OCI-LY7 (cell line): ENCODE measurements around the gene POLR2E. TPM values are rescaled to one million over a fixed set of nuclear protein-coding genes. Genes with fewer than 3 reads are reported as not detected.
A peak's percentile ranks its signal among the peaks of the same experiment; 100 is the strongest.

ENCODE experiments used
- BruUV-seq: library from RNA; stranded (reverse); fragments of 400-500 nt; replicated peaks from 2 replicates; lab custom pipeline; 2021; lab: Mats Ljungman, UMichigan
- CTCF ChIA-PET: fragments of 300-600 bp; sonication (Branson Sonifier 250); formaldehyde crosslinking; loops from one replicate; lab custom pipeline; 2022; ENCODE audit warnings: antibody characterized with exemption; ENCODE audit not compliant: unreplicated experiment; lab: Charles Lee
- POLR2A ChIA-PET: fragments of 300-600 bp; sonication (Branson Sonifier 250); formaldehyde crosslinking; loops from one replicate; lab custom pipeline; 2022; ENCODE audit warnings: antibody characterized with exemption; lab: Charles Lee
- DNase-seq: peaks from one replicate; pipeline ENCODE4 v3.0.0-alpha.2; 2015; ENCODE audit warnings: low spot score
- H2AFZ ChIP-seq: fragments of 200-600 bp; sonication (generic), shearing (Covaris generic); 2 replicates; pipeline ENCODE4 v1.6.1; 2014; ENCODE audit warnings: mild to moderate bottlenecking, antibody characterized with exemption, low read length, moderate library complexity
- H3K27ac ChIP-seq: fragments of 200-600 bp; sonication (generic); 2 replicates; pipeline ENCODE4 v1.5.1; 2014; ENCODE audit warnings: mixed run types, low read depth, mild to moderate bottlenecking, moderate library complexity, low read length, inconsistent platforms; ENCODE audit not compliant: poor library complexity, severe bottlenecking
- H3K36me3 ChIP-seq: fragments of 200-600 bp; sonication (generic); 2 replicates; pipeline ENCODE4 v1.6.1; 2014; ENCODE audit warnings: mild to moderate bottlenecking, antibody characterized with exemption, low read length, moderate library complexity, mixed read lengths; ENCODE audit not compliant: insufficient read depth
- H3K4me1 ChIP-seq: fragments of 200-600 bp; sonication (generic); 2 replicates; pipeline ENCODE4 v1.5.1; 2014; ENCODE audit warnings: mild to moderate bottlenecking, low read length; ENCODE audit not compliant: insufficient read depth, poor library complexity, severe bottlenecking
- H3K4me2 ChIP-seq: fragments of 200-600 bp; sonication (generic); 2 replicates; pipeline ENCODE4 v1.6.1; 2014; ENCODE audit warnings: mild to moderate bottlenecking, low read length
- H3K4me3 ChIP-seq: fragments of 200-600 bp; sonication (generic); 2 replicates; pipeline ENCODE4 v1.5.1; 2014; ENCODE audit warnings: mild to moderate bottlenecking, low read depth, low read length; ENCODE audit not compliant: poor library complexity, severe bottlenecking
- H3K79me2 ChIP-seq: fragments of 200-600 bp; sonication (generic); 2 replicates; pipeline ENCODE4 v1.6.1; 2016; ENCODE audit warnings: low read depth, mild to moderate bottlenecking, low read length, moderate library complexity, mixed read lengths; ENCODE audit not compliant: insufficient read depth
- H3K9me2 ChIP-seq: fragments of 200-600 bp; sonication (generic); 2 replicates; pipeline ENCODE4 v1.6.1; 2016; ENCODE audit warnings: mild to moderate bottlenecking, low read length, mixed read lengths; ENCODE audit not compliant: insufficient read depth
- H3K9me3 ChIP-seq: fragments of 200-600 bp; sonication (generic); 2 replicates; pipeline ENCODE4 v1.6.1; 2014; ENCODE audit warnings: mild to moderate bottlenecking, mixed run types, low read length, mixed read lengths
- H4K20me1 ChIP-seq: fragments of 200-600 bp; sonication (generic); 2 replicates; pipeline ENCODE4 v1.6.1; 2014; ENCODE audit warnings: mild to moderate bottlenecking, antibody characterized with exemption, low read length, moderate library complexity, mixed read lengths; ENCODE audit not compliant: insufficient read depth
- EZH2phosphoT487 ChIP-seq: fragments of 200-600 bp; sonication (generic); IDR thresholded peaks from 2 replicates; pipeline ENCODE4 v1.6.1; 2018; ENCODE audit warnings: low read depth, borderline replicate concordance, mild to moderate bottlenecking, mixed run types, antibody characterized with exemption, low read length, moderate library complexity, mixed read lengths
- intact Hi-C: fragments of 100-400 bp; cut with micrococcal nuclease; formaldehyde crosslinking; loops from one replicate; pipeline ENCODE4 v1.10.0; 2022; ENCODE audit not compliant: unreplicated experiment
- total RNA-seq, 2 experiments: library from RNA; depleted of rRNA in 1 of 2; stranded (reverse); fragments of >200 nt in 1 of 2; shearing (Covaris generic) in 1 of 2; gene quantifications; 2 replicates each; pipeline ENCODE4 v1.2.3, GENCODE V29; 2014 to 2022
- TF ChIP-seq, protein P1 (sequence below): fragments of 200-600 bp; sonication (generic); conservative IDR thresholded peaks from 2 replicates; pipeline ENCODE4 v1.5.1; 2014; ENCODE audit warnings: mild to moderate bottlenecking, antibody characterized with exemption, low read length, moderate library complexity, mixed read lengths

Gene POLR2E
- total RNA-seq, 2 experiments from 2014 or later = 153 to 193 TPM

DNA sequence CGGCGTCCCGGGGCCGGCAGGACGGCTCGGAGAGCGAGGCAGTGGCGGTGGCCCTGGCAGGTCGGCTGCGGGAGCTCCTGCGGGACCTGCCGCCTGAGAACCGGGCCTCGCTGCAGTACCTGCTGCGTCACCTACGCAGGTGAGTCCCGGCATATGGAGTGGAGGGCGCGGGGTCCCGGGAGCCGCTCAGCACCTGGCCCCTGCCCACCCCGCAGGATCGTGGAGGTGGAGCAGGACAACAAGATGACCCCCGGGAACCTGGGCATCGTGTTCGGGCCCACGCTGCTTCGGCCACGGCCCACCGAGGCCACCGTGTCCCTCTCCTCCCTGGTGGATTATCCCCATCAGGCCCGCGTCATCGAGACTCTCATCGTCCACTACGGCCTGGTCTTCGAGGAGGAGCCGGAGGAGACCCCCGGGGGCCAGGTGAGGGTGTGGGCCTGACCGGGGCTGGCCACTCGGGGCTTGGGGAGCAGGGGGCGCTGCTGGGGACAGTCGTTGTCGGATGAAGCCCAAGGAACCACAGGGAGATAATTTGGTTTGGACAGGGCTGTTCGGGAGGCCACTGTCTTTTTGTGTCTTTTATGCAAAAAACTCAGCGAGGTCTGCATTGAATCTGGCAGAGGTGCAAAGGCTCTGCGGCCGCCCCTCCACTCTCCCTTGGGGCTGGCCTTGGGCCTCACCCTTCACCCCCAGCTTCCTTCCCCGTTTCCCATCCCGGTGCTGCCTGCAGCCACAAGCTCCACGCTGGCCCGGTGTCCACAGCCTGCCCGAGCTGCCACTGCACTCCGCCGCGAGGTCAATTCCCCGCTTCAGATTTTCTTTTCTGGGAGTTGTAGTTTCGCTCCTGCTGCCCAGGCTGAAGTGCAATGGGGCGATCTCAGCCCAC lies 12.0 kb downstream of the POLR2E start:
- no peaks in the 10 kb centered on the region for H3K79me2 ChIP-seq
- BruUV-seq = no TSS peak
- no peak overlapping the region for H2AFZ ChIP-seq
- ChIA-PET CTCF (no interaction called here), POLR2A (interaction anchor here (0.9 to 1.4 kb wide), 2 partner anchors 16 to 57 kb away, joined by 3 to 6 read pairs; partner anchors contain the start of genes ARHGAP45 and CNN2)
- H3K9me2 ChIP-seq = no peaks in the 10 kb centered on the region
- TF ChIP-seq, protein P1, sequence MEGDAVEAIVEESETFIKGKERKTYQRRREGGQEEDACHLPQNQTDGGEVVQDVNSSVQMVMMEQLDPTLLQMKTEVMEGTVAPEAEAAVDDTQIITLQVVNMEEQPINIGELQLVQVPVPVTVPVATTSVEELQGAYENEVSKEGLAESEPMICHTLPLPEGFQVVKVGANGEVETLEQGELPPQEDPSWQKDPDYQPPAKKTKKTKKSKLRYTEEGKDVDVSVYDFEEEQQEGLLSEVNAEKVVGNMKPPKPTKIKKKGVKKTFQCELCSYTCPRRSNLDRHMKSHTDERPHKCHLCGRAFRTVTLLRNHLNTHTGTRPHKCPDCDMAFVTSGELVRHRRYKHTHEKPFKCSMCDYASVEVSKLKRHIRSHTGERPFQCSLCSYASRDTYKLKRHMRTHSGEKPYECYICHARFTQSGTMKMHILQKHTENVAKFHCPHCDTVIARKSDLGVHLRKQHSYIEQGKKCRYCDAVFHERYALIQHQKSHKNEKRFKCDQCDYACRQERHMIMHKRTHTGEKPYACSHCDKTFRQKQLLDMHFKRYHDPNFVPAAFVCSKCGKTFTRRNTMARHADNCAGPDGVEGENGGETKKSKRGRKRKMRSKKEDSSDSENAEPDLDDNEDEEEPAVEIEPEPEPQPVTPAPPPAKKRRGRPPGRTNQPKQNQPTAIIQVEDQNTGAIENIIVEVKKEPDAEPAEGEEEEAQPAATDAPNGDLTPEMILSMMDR = no peak
- TF ChIP-seq EZH2phosphoT487 = no peak
- intact Hi-C loops = no loop called here
- H3K9me3 ChIP-seq = no peaks in the 10 kb centered on the region
- H3K4me1 ChIP-seq = peaks cover 21% of the 10 kb centered on the region
- no peak overlapping the region for H3K4me3 ChIP-seq
- no peak overlapping the region for H3K27ac ChIP-seq
- H3K36me3 ChIP-seq = peaks cover 91% of the 10 kb centered on the region
- no peak for DNase-seq
- H3K4me2 ChIP-seq = no peak overlapping the region
- H4K20me1 ChIP-seq = no peaks in the 10 kb centered on the region

DNA sequence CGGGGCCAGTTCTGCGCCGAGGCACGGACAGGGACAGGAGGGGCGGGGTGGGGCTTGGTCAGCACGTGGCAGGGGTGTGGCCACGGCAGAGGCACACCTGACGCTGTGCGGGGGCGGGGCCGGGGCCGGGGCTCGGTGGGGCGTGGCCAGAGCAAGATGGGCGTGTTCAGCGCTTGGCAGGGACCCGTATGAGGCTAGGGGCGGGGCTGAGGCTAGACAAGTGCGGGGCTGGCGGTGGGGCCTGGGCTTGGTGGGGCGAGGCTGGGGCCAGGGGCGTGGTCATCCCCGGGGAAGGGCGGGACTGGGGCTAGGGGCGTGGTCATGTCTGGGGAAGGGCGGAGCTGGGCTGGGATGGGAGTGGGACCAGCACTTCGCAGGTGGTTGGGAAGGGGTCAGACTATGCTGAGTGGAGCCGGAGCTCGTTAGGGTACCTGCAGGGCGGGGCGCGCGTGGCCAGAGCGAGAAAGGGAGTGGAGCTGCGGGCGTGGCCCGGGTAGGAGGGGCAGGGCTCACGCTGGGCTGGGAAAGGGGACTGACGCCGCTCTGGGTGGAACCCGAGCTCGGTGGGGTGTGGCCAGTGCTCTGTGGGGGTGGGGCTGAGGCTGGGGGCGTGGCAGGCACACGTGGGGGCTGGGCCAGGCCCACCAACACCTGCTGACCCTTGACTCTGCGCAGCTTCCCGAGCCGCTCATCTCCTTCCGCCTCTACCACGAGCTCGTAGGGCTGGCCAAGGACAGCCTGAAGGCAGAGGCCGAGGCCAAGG lies 12.8 kb downstream of the POLR2E start:
- Histone ChIP-seq H3K27ac (no peak overlapping the region), H2AFZ (no peak overlapping the region), H3K9me2 (no peaks in the 10 kb centered on the region), H3K4me2 (peak overlapping the region; percentile 40; the same call in 1 of the 2 replicates), H4K20me1 (no peaks in the 10 kb centered on the region), H3K4me1 (peaks cover 21% of the 10 kb centered on the region), H3K4me3 (no peak overlapping the region), H3K9me3 (no peaks in the 10 kb centered on the region), H3K79me2 (no peaks in the 10 kb centered on the region), H3K36me3 (peaks cover 90% of the 10 kb centered on the region)
- intact Hi-C loops = no loop called here
- BruUV-seq = no TSS peak
- TF ChIP-seq, protein P1 = no peak
- TF ChIP-seq EZH2phosphoT487 = no peak
- peak; percentile 95 for DNase-seq
- CTCF ChIA-PET = no interaction called here
- POLR2A ChIA-PET = interaction anchor here (0.9 to 1.4 kb wide), 3 partner anchors 15 to 110 kb away, joined by 3 to 6 read pairs (median 6); partner anchors contain the start of genes ARHGAP45 and CNN2
